HG03575 (cell line): ENCODE data around the gene NEUROD6.

Experiments used
- ATAC-seq: cut with Tn5 transposase; IDR thresholded peaks from one replicate; pipeline ENCODE4 v1.9.1; 2021; ENCODE audit not compliant: unreplicated experiment, insufficient number of reproducible peaks, low FRiP score; ENCODE audit errors: extremely low read depth

NEUROD6 gene

DNA sequence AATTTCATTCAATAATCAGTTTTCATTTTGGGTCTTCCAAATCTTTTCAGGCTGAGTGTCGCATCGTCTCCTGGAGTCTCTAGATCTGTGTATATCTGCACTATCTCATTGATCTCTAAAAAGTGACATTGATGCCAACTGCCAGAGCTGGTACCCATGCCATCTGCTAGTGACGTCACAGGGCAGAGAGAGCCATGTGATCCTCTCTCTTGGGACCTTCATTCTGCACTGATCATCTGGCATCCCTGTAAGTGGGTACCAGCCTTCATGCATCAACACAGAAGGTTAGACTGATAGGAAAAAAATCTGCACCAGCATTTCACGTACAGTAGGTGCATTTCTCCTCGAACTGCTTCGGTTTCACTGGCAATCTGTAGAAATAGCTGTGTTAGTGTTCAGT, at the start of gene NEUROD6:
TSS of gene NEUROD6 (minus strand) at position 124 of the 400 bp plus-strand sequence. CDS start 1,458 bp downstream, outside the sequence.
- no peak for ATAC-seq

DNA sequence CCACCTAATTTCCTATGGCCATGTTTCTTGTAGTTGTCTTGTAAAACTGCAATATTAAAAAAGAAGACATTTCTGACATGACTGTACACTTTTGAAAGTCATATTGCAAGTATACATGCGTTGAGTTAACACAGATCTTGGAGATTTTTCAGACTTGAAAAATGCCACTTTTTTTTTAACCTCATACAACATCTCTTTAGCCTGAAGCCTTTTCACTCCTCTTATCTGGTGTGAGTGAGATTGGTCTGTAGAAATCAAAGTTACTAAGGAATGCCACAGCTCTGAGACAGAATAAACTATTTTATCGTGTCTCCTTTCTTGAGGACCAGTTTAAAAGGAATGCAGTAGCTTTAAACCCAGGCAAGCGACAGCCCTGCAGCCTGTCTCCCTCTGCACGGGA, 43.9 kb upstream of the NEUROD6 start:
- ATAC-seq = no peak

- ATAC-seq = no peak
Observed at GRCh38 chr7:31382722-31383121, 42.2 kb upstream of the NEUROD6 start.

GRCh38 chr7:31373337-31374289, 33.1 kb upstream of the NEUROD6 start:
- ATAC-seq = no peak

DNA sequence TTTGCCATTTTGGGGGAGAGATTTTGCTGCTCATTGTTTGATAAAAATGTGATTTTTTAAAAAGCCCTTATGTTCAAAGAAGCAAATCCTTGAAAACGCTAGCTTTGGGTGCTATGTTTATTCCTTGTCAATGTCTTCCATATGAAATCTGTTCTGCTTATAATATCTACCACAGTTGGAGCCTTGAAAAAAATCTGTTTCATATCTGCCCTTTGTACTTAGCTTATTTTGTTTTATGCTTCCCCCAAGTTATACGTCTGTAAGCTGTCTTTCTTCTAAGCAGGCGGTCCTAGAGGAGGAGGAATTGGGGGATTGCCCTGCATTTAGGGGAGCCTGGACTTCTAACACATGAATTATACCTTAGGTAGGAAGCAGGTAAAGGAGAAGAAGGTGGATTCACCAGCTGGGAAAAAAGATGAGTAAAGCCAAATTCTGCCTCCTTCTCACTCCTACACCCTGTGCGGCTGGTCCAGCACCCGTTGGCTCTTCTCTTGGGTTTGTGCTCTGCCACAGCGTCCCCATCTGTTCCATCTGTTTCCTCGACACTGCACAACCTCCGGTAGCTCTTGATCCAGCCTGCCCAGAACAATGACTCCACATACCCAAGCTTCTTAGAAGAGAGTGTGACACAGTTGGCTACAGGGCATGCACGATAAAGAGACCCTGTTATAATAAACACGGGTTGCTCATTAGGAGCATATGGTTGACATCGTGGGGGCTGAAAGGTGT, 31.9 kb upstream of the NEUROD6 start:
- ATAC-seq = no peak

GRCh38 chr7:31371621-31372020, 31.1 kb upstream of the NEUROD6 start:
- no peak for ATAC-seq

DNA sequence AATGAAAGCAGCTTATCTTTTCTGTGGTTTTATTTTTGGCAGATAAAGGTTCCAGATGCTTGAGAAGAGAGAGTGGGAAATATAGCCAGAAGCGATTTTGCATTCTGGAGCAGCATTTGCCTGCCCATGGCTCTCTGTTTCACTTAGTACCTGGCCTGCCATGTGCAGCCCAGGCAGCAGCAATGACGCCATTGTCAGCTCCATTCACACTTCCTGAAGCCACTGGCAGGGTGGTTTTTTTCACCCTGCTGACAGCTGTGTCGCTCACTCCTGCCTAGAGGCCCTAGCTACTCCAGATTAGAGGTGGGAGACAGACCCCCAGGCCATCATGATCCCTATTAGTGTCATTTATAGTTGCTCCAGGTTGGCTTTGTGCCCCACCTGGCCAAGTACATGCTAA, 30.1 kb upstream of the NEUROD6 start:
- no peak for ATAC-seq

DNA sequence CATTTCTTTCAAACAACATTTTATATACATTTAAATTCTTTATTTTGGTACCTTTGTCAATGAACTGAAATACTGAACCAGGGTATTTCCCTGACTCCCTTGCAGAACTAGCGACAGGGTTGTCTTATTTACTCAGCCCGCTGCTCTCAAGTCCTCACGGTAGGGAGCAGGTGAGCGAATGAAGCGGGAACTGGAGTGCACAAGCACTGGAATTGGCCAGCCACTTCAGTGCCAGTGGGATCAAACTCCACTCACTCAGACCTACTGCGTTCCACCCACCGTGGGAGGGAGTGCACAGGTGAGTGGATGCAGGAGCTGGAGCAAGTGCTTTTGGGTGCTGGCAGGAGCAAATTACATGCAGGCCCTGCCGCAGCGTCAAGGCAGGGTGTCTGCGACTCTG, 28.1 kb upstream of the NEUROD6 start:
- ATAC-seq = no peak

DNA sequence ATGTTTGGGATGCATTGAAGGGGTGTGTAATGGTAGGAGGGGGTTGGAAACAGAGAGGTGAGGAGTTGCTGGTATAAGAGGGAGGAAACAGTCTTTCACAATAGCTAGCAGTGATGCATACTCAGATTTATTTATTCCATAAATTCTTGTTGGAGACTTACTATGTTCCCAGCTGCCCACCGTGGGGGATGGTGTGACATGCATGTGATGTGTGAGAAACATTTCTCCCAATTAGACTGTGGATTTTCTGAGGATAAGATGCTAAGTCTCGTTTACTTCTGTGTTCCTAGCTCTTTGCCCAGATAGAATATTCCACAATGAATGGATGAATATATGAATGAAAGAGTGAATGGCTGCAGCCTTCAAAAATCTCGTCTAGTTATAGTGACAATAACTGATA, 23.0 kb upstream of the NEUROD6 start:
- no peak for ATAC-seq

DNA sequence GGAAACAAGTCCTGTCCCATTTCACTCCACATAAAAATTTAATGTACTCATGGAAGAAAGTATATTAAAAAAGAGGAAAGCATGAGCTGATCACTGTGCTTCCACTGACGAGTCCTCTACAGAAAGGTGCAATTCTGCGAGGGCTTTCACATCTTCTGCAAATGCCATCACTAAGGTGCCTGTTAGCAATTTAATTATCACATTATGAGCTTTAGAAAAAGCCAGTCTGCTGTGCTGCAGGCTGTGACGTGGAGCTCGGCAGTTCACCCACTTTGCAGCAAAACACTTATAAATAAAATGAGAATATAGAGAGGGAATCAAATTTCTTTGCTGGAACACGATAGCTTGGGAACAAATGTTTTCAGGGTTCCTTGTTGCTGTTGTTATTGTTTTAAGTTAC, 22.5 kb upstream of the NEUROD6 start:
- no peak for ATAC-seq

DNA sequence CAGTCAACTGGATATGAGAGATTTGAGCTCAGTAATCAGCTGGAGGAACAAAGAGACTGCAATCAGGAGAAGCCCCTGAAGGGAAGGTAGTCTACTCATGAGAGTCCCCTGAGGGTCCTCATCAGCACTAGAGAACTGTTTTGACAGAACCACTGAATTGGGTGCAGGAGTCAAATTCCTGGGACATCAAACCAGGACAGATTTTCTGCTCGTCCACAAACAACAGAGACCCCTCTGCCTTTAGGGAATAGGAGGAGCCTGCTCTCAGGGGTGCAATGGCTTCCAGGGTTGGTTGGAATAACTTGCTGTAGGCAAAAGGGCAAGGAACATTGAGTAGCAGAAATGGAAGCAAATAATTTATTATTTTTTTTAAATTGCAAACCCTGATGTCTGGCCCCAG, 21.9 kb upstream of the NEUROD6 start:
- no peak for ATAC-seq

DNA sequence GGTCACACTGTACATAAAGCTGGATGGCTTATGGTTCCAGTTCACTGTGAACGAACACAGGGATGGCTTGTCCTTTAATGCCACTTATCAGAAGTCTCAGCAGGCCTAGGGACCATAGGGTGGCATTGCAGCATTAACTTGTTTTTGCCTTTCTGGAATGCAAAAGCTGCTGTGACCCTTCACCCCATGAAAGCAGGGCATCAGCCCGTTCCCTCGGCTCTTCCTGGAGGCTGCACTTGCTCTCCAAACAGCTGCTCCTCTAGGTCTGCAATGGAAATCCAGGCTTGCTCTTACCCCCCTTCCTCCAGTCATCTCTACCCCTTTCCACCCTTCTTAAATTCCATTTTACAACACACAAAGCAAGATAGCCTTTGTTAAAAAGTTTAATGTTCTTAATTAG, 17.9 kb upstream of the NEUROD6 start:
- ATAC-seq = no peak

GRCh38 chr7:31345421-31345820, 4.9 kb upstream of the NEUROD6 start:
- no peak for ATAC-seq

DNA sequence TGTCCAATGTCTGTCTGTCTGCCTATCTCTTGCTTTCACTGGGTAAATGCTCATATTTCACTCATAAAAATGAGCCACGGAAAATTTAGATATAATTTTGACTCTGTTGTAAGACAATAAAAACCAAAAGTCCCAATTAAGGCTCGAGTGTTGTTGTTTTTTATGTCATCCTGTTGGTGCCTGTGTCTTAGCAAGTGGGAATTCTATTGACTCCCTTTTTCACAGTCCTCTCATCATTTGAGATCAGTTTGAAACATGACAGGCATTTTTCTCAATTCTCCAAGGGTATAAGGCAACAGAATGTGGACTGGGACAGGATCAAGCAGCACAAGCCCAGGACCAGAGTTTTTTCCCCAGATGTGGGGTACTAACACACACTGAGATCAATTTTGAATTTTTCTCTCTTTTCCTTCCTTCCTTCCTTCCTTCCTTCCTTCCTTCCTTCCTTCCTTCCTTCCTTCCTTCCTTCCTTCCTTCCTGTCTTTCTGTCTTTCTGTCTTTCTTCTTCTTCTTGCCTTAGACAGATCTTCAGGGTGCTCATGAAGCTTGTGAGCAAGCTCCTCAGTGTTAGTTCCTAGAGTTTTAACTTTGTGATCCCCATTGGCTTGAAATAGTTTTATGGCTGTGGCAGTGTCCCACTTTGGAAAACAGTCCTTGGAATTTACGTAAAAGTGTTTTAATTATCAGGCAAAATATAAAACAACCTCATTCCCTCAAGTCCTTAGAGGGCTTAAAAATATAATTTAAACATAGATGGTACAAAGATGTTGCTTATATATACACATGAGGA, 3.2 kb upstream of the NEUROD6 start:
- ATAC-seq = no peak

DNA sequence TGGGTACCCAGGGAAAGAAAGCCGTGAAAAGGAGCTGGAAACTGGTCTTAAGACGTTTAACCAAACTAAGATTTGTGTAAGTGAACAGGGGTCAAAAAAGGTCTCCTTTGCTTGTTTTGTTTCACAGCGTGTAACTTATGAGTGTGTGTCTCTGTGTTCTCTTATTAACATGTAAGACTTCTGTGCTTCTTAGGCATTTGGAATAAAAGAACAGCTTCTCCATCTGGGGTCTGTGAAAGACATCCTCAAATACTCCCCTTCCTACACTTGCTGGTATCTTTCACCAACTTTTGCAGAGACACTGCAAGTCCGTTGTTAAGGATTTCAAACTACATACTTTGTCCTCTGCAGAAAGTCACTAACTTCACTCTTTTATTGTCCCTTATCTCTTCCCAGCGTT, 615 bp upstream of the NEUROD6 start:
- ATAC-seq = no peak

GRCh38 chr7:31340051-31340450, 475 bp downstream of the NEUROD6 start:
- ATAC-seq = no peak

DNA sequence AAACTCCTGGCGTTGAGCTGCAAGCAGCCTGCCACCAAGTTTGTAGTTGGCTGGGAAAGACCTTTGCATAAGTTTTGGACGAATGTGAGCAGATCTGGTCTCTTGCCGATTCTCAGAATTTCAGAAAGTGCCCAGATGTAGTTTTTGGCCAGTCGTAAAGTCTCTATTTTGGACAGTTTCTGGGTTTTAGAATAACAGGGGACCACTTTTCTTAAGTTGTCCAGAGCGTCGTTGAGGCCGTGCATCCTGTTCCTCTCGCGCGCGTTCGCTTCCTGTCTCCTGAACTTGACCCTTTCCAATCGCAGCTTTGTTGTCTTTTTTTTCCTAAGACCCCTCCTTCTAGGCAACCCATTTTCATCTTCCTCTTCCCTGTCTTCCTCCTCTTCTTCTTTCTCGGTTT, 1.8 kb downstream of the NEUROD6 start:
- no peak for ATAC-seq

- ATAC-seq = no peak
Observed at GRCh38 chr7:31337002-31337565, 3.4 kb downstream of the NEUROD6 start.
